ENCODE data around the gene ZFP36L2. TPM values are rescaled to one million over a fixed set of nuclear protein-coding genes. Genes with fewer than 3 reads are reported as not detected.

ZFP36L2 gene
- total and polyA plus RNA-seq, 2 donors (not counting 3 experiments of a cell fraction or from before 2014, with no cell fraction given), result 14.5 to 75.9 TPM

DNA sequence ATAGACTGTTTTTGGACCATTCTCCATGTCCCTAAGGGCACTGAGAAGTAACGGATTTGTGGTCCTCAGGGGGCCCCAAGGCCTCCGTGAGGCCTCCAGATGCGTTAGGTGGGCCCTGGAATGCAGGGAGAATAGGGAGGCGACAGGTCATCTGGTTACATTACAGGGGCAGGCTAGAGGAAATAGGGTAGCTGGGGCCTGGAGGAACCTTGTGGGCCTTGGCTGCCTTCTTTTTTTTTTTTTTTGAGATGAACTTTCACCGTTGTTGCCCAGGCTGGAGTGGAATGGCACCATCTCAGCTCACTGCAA lies 28.9 kb downstream of the ZFP36L2 start:
- H4K20me1 ChIP-seq (replicated peaks; ENCODE audit: control insufficient read depth, extremely low read depth, insufficient read depth, low read length), result no peaks in the 10 kb centered on the region
- CTCF ChIA-PET, result interaction anchor here (1.0 kb wide), 1 partner anchor 16 kb away, joined by 3 read pairs; no protein-coding TSS in a partner anchor
- FAIRE-seq, result no peak
- H3K36me3 ChIP-seq (ENCODE audit: control insufficient read depth in 2 of 2, extremely low read depth in 1 of 2, insufficient read depth in 2 of 2, low read length in 2 of 2), result no peaks in the 10 kb centered on the region
- dilution Hi-C loops (cut with MboI; ENCODE audit: extremely low pct_ligation_motif_present, low sequenced_read_pairs) (no loop called here), intact Hi-C loops (cut with micrococcal nuclease) (no loop called here)
- no peaks in the 10 kb centered on the region for H3K9me3 ChIP-seq (replicated peaks; ENCODE audit: control insufficient read depth, insufficient read depth, low read length)
- no peaks in the 10 kb centered on the region for H3K4me1 ChIP-seq (ENCODE audit: control insufficient read depth, extremely low read depth, insufficient read depth, low read length)
- H3K4me2 ChIP-seq (ENCODE audit: insufficient read depth, low read length), result no peak overlapping the region
- no TSS peak for BruUV-seq (replicated peaks)
- H3K4me3 ChIP-seq (replicated peaks in 1 of 3; ENCODE audit: insufficient read depth in 1 of 3, low read depth in 1 of 3, low read length in 3 of 3), result no peak overlapping the region
- H3K27me3 ChIP-seq (ENCODE audit: control insufficient read depth in 2 of 2, insufficient read depth in 2 of 2, low read length in 2 of 2), result no peaks in the 10 kb centered on the region
- H3K9me1 ChIP-seq (replicated peaks; ENCODE audit: control insufficient read depth, extremely low read depth, insufficient read depth, low read length), result no peaks in the 10 kb centered on the region
- POLR2A ChIA-PET, result no interaction called here
- no peak for DNase-seq (ENCODE audit: low read depth, low spot score)
- no peak overlapping the region for H3K9ac ChIP-seq (replicated peaks; ENCODE audit: extremely low read depth, insufficient read depth, low read length)
- TF ChIP-seq JUN (IDR thresholded peaks at IDR 0.05; ENCODE audit: borderline replicate concordance, insufficient read depth, insufficient read length, low read depth), result no peak
- TF ChIP-seq, protein P1, sequence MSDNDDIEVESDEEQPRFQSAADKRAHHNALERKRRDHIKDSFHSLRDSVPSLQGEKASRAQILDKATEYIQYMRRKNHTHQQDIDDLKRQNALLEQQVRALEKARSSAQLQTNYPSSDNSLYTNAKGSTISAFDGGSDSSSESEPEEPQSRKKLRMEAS (IDR thresholded peaks at IDR 0.05; ENCODE audit: insufficient read depth, insufficient read length), result no peak
- TF ChIP-seq POLR2AphosphoS5 (IDR thresholded peaks at IDR 0.05; ENCODE audit: insufficient read depth, low read depth, low read length), result no peak
- TF ChIP-seq MYC (IDR thresholded peaks at IDR 0.05; ENCODE audit: low read depth, low read length), result no peak
- TF ChIP-seq FOS (IDR thresholded peaks at IDR 0.05; ENCODE audit: borderline replicate concordance, insufficient read depth, low read length), result no peak
- TF ChIP-seq, protein P2, sequence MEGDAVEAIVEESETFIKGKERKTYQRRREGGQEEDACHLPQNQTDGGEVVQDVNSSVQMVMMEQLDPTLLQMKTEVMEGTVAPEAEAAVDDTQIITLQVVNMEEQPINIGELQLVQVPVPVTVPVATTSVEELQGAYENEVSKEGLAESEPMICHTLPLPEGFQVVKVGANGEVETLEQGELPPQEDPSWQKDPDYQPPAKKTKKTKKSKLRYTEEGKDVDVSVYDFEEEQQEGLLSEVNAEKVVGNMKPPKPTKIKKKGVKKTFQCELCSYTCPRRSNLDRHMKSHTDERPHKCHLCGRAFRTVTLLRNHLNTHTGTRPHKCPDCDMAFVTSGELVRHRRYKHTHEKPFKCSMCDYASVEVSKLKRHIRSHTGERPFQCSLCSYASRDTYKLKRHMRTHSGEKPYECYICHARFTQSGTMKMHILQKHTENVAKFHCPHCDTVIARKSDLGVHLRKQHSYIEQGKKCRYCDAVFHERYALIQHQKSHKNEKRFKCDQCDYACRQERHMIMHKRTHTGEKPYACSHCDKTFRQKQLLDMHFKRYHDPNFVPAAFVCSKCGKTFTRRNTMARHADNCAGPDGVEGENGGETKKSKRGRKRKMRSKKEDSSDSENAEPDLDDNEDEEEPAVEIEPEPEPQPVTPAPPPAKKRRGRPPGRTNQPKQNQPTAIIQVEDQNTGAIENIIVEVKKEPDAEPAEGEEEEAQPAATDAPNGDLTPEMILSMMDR (IDR thresholded peaks at IDR 0.05; ENCODE audit: extremely low read depth in 1 of 2, insufficient read depth in 1 of 2, low read depth in 1 of 2, low read length in 2 of 2), result no peak
- no peak for TF ChIP-seq EZH2 (IDR thresholded peaks at IDR 0.05; ENCODE audit: borderline replicate concordance, low read depth, low read length, severe bottlenecking)
- H3K79me2 ChIP-seq (ENCODE audit: control insufficient read depth, insufficient read depth, low read length), result no peaks in the 10 kb centered on the region
- H3K27ac ChIP-seq (ENCODE audit: insufficient read depth, low read depth, low read length), result no peak overlapping the region
- H2AFZ ChIP-seq (ENCODE audit: low read depth, low read length), result no peak overlapping the region
